SH-SY5Y (cell line): Measurements from ENCODE around the gene KRT73.

Source experiments
- GATA2 ChIP-seq: IDR thresholded peaks from 2 replicates; pipeline ENCODE4 v1.6.1; 2011; ENCODE audit warnings: mild to moderate bottlenecking, low read depth, low read length
- GATA3 ChIP-seq: IDR thresholded peaks from 2 replicates; pipeline ENCODE4 v1.6.1; 2011; ENCODE audit warnings: low read depth, mild to moderate bottlenecking, low read length, moderate library complexity

- TF ChIP-seq GATA2 (no peak), GATA3 (no peak)
Observed at GRCh38 chr12:52604859-52605258, 13.5 kb downstream of the KRT73 start.
